HepG2 (cell line): ENCODE measurements around the gene C6orf62. TPM values are rescaled to one million over a fixed set of nuclear protein-coding genes. Genes with fewer than 3 reads are reported as not detected.

Source experiments
- ATAC-seq: fragments of 200-7000 bp; cut with Tn5 transposase; 3 replicates; pipeline ENCODE4 v1.9.1; 2020; ENCODE audit warnings: mild to moderate bottlenecking, moderate library complexity
- BruUV-seq: library from RNA; stranded (reverse); fragments of 400-500 nt; replicated peaks from 2 replicates; lab custom pipeline; 2021; lab: Mats Ljungman, UMichigan
- CTCF ChIA-PET: fragments of 300-600 bp; formaldehyde crosslinking; extraction: SDS; loops from one replicate; lab custom pipeline; 2021; ENCODE audit warnings: low total read pairs, inconsistent platforms, low intra/inter-chr PET ratio; lab: Yijun Ruan, JAX
- POLR2A ChIA-PET: fragments of 350-600 bp; sonication (Branson Sonifier 250); formaldehyde crosslinking; loops from one replicate; lab custom pipeline; 2020; ENCODE audit warnings: antibody characterized with exemption, inconsistent platforms; lab: Yijun Ruan, JAX
- DNase-seq: peaks from one replicate; pipeline ENCODE4 v3.0.0-alpha.2; 2015; ENCODE audit warnings: low spot score
- FAIRE-seq: peaks from 3 replicates; lab custom pipeline; 2011; peaks lifted over from hg19 to GRCh38; lab: Jason Lieb, UNC
- H2AFZ ChIP-seq: one replicate; pipeline ENCODE4 v1.6.1; 2011; ENCODE audit warnings: low read length, inconsistent platforms
- H3K27ac ChIP-seq: fragments of 300-600 bp; 3 replicates; pipeline ENCODE4 v1.8.0; 2011; ENCODE audit warnings: mixed run types, mild to moderate bottlenecking, mixed read lengths, low read length, inconsistent platforms; ENCODE audit not compliant: insufficient read depth; ENCODE audit errors: extremely low read length
- H3K27me3 ChIP-seq, 2 experiments: fragments of 200-600 bp in 1 of 2; 2 replicates in 1 of 2; 3 replicates in 1 of 2; pipeline versions ENCODE4 v1.6.0 to v1.8.0; 2011; ENCODE audit warnings: low read length in 2 of 2, mild to moderate bottlenecking in 2 of 2, moderate library complexity in 2 of 2, inconsistent platforms in 1 of 2; ENCODE audit not compliant: insufficient read depth in 2 of 2, control insufficient read depth in 1 of 2
- H3K36me3 ChIP-seq, 2 experiments: fragments of 200-600 bp in 1 of 2; replicated peaks in 1 of 2; 2 replicates in 1 of 2; 3 replicates in 1 of 2; pipeline versions ENCODE4 v1.5.1 to v1.8.0; 2011; ENCODE audit warnings: low read length in 2 of 2, inconsistent platforms in 1 of 2; ENCODE audit not compliant: insufficient read depth in 2 of 2, control insufficient read depth in 1 of 2
- H3K4me1 ChIP-seq: 2 replicates; pipeline ENCODE4 v1.5.1; 2012; ENCODE audit warnings: low read length, inconsistent platforms; ENCODE audit not compliant: insufficient read depth
- H3K4me2 ChIP-seq: 2 replicates; pipeline ENCODE4 v1.6.0; 2011; ENCODE audit warnings: low read depth, low read length, inconsistent platforms
- H3K4me3 ChIP-seq, 3 experiments: fragments of 200-600 bp in 1 of 3; sonication (generic), shearing (Covaris generic) in 1 of 3; replicated peaks in 1 of 3; 2 replicates each; pipeline ENCODE4 v1.5.1; 2011 to 2016; ENCODE audit warnings: low read length in 3 of 3, inconsistent platforms in 2 of 3, low read depth in 2 of 3, mild to moderate bottlenecking in 2 of 3, control low read depth in 1 of 3, mixed read lengths in 1 of 3; ENCODE audit not compliant: insufficient read depth in 1 of 3
- H3K79me2 ChIP-seq: one replicate; pipeline ENCODE4 v1.6.1; 2011; ENCODE audit warnings: low read length, inconsistent platforms; ENCODE audit not compliant: insufficient read depth
- H3K9ac ChIP-seq: 2 replicates; pipeline ENCODE4 v1.6.0; 2011; ENCODE audit warnings: mild to moderate bottlenecking, low read depth, low read length, inconsistent platforms; ENCODE audit not compliant: insufficient read depth
- H3K9me3 ChIP-seq: 2 replicates; pipeline ENCODE4 v1.5.1; 2012; ENCODE audit warnings: mild to moderate bottlenecking, low read length
- H4K20me1 ChIP-seq: 2 replicates; pipeline ENCODE4 v1.6.0; 2011; ENCODE audit warnings: inconsistent platforms, mild to moderate bottlenecking, low read length, moderate library complexity; ENCODE audit not compliant: insufficient read depth
- CREBL2 ChIP-seq: sonication (generic); formaldehyde crosslinking; IDR thresholded peaks from 2 replicates; pipeline ENCODE4 v1.8.1; 2023; ENCODE audit warnings: missing genetic modification reagents, mild to moderate bottlenecking, borderline replicate concordance
- GATAD2A ChIP-seq: IDR thresholded peaks from 2 replicates; pipeline ENCODE4 v1.6.1; 2016
- GFI1 ChIP-seq: sonication (generic); formaldehyde crosslinking; IDR thresholded peaks from 2 replicates; pipeline ENCODE4 v1.5.0; 2020; ENCODE audit warnings: missing genetic modification reagents, mild to moderate bottlenecking, borderline replicate concordance
- HNRNPLL ChIP-seq: fragments of 200-400 bp; formaldehyde crosslinking; IDR thresholded peaks from 2 replicates; pipeline ENCODE4 v1.6.1; 2017; ENCODE audit warnings: mild to moderate bottlenecking, low read depth, low read length; ENCODE audit not compliant: poor library complexity, severe bottlenecking
- JUNB ChIP-seq: sonication (generic); formaldehyde crosslinking; IDR thresholded peaks from 2 replicates; pipeline ENCODE4 v1.8.0; 2022; ENCODE audit warnings: missing genetic modification reagents, mild to moderate bottlenecking, borderline replicate concordance
- MAFK ChIP-seq, 2 experiments: IDR thresholded peaks in 1 of 2; conservative IDR thresholded peaks in 1 of 2; 2 replicates each; pipeline ENCODE4 v1.6.1; 2011; ENCODE audit warnings: improper control_type of control experiment in 2 of 2, low read length in 2 of 2
- REPIN1 ChIP-seq: sonication (generic); formaldehyde crosslinking; IDR thresholded peaks from 2 replicates; pipeline ENCODE4 v1.8.0; 2022; ENCODE audit warnings: missing genetic modification reagents, low read depth, mild to moderate bottlenecking, borderline replicate concordance
- SAP130 ChIP-seq: IDR thresholded peaks from 2 replicates; pipeline ENCODE4 v1.6.1; 2016; ENCODE audit warnings: low read depth
- SOX6 ChIP-seq, 2 experiments: fragments of 450-650 bp in 1 of 2; sonication (generic) in 1 of 2; formaldehyde crosslinking in 1 of 2; IDR thresholded peaks; 2 replicates each; pipeline versions ENCODE4 v1.4.0 to v1.6.1; 2017 to 2020; ENCODE audit warnings: antibody characterized with exemption in 1 of 2, mild to moderate bottlenecking in 1 of 2, missing genetic modification reagents in 1 of 2
- SP2 ChIP-seq: sonication (generic); formaldehyde crosslinking; IDR thresholded peaks from 2 replicates; pipeline ENCODE4 v1.5.1; 2020; ENCODE audit warnings: mild to moderate bottlenecking, missing genetic modification reagents
- TOPORS ChIP-seq: sonication (generic); formaldehyde crosslinking; IDR thresholded peaks from 2 replicates; pipeline ENCODE4 v1.8.0; 2023; ENCODE audit warnings: mild to moderate bottlenecking, missing genetic modification reagents
- U2AF1 ChIP-seq: fragments of 200-400 bp; formaldehyde crosslinking; optimal IDR thresholded peaks from 2 replicates; pipeline ENCODE3; 2017; ENCODE audit warnings: mild to moderate bottlenecking, low read depth, low read length
- ZNF503 ChIP-seq: sonication (generic); formaldehyde crosslinking; IDR thresholded peaks from 2 replicates; pipeline ENCODE4 v1.4.0; 2020; ENCODE audit warnings: missing genetic modification reagents
- ZNF567 ChIP-seq: sonication (generic); formaldehyde crosslinking; IDR thresholded peaks from 2 replicates; pipeline ENCODE4 v1.8.1; 2023; ENCODE audit warnings: mild to moderate bottlenecking, missing genetic modification reagents, borderline replicate concordance
- ZNF569 ChIP-seq: sonication (generic); formaldehyde crosslinking; IDR thresholded peaks from 2 replicates; pipeline ENCODE4 v1.5.0; 2020; ENCODE audit warnings: mild to moderate bottlenecking, missing genetic modification reagents, moderate library complexity, borderline replicate concordance
- ZNF781 ChIP-seq: sonication (generic); formaldehyde crosslinking; IDR thresholded peaks from 2 replicates; pipeline ENCODE4 v1.5.1; 2020; ENCODE audit warnings: borderline replicate concordance, mild to moderate bottlenecking, missing genetic modification reagents; ENCODE audit errors: not compliant biosample characterization
- WGBS: methylation state at CpG from one replicate; pipeline ENCODE4 v1.1.6; 2017; ENCODE audit warnings: low lambda C conversion rate; 5-methylcytosine and 5-hydroxymethylcytosine counted together
- in situ Hi-C: cut with HindIII; loops from 2 replicates; pipeline ENCODE4 v1.10.0; 2017; ENCODE audit warnings: low pct_unique_long_range_greater_than_20kb; ENCODE audit not compliant: extremely low pct_ligation_motif_present
- intact Hi-C: fragments of 100-400 bp; cut with micrococcal nuclease; formaldehyde crosslinking; loops from one replicate; pipeline ENCODE4 v1.10.0; 2022; ENCODE audit not compliant: unreplicated experiment
- polyA plus RNA-seq, 8 experiments: library from polyadenylated mRNA; depleted of rRNA in 3 of 8; stranded (reverse) in 7 of 8; unstranded in 1 of 8; fragments of >200 nt; fragmentation: Illumina TruSeq in 4 of 8; extraction: Trizol in 4 of 8; gene quantifications; 2 replicates each; pipeline versions ENCODE4 v1.2.1 to v1.2.3, GENCODE V29; 2011 to 2016; ENCODE audit warnings: low read depth in 4 of 8, missing spikeins in 1 of 8, mixed read lengths in 1 of 8; ENCODE audit not compliant: insufficient read depth in 1 of 8
- total RNA-seq, 5 experiments: library from RNA; depleted of rRNA; stranded (reverse); fragments of >200 nt; fragmentation: Illumina TruSeq; extraction: Trizol; gene quantifications; 2 replicates each; pipeline ENCODE4 v1.2.3, GENCODE V29; 2016; ENCODE audit warnings: low read depth in 1 of 5
- TF ChIP-seq, protein P1 (sequence below): sonication (generic); formaldehyde crosslinking; IDR thresholded peaks from 2 replicates; pipeline ENCODE4 v1.4.0; 2020; ENCODE audit warnings: missing genetic modification reagents

C6orf62 gene
- total and polyA plus RNA-seq, 2 of the 13 experiments (the other 11 are each of a cell fraction or from before 2014, with no cell fraction given) = 54.8 to 90.4 TPM

- WGBS = under 1% methylated on average over 26 of the region's 26 CpGs
- H3K4me3 ChIP-seq = peak overlapping the region; percentile 82 to 95 (median 83)
- H3K36me3 ChIP-seq = peaks cover 2 to 10% of the 10 kb centered on the region in 2 experiments; a peak in 2 of 5 replicates
- H3K27me3 ChIP-seq = no peaks in the 10 kb centered on the region; a peak in 1 of 5 replicates
- H3K4me1 ChIP-seq = peaks cover 64% of the 10 kb centered on the region
- H3K79me2 ChIP-seq = peaks cover 40% of the 10 kb centered on the region
- peaks cover 10% of the 10 kb centered on the region for H3K9me3 ChIP-seq
- H3K27ac ChIP-seq = peak overlapping the region; percentile 95
- intact Hi-C loops = loop anchor here (2.0 to 5.0 kb wide), 3 partner anchors 29 to 169 kb away; no protein-coding TSS in a partner anchor
- CTCF ChIA-PET = no interaction called here
- H3K4me2 ChIP-seq = peak overlapping the region; percentile 78
- no peak for DNase-seq
- FAIRE-seq = no peak
- H4K20me1 ChIP-seq = 0 out of 2 replicates have a peak, but pooled peaks cover 4% of the 10 kb centered on the region
- H3K9ac ChIP-seq = peak overlapping the region; percentile 88
- BruUV-seq = TSS peak; percentile 60
- in situ Hi-C loops = no loop called here
- ATAC-seq = peak; percentile 71
- peak overlapping the region; percentile 38 for H2AFZ ChIP-seq
- POLR2A ChIA-PET = interaction anchor here (0.7 to 3.1 kb wide), 20 partner anchors 11 to 263 kb away, joined by 3 to 22 read pairs (median 5); partner anchors contain the start of genes ALDH5A1, C6orf62, GMNN and KIAA0319
- no peak for TF ChIP-seq MAFK (conservative IDR thresholded peaks at IDR 0.05 in 1 of 2, IDR thresholded peaks at IDR 0.05 in 1 of 2; ENCODE audit: low read length in 2 of 2)
- no peak for TF ChIP-seq GFI1
- 0 out of 2 replicates have a peak, but pooled peaks have one; percentile 53 for TF ChIP-seq ZNF567 (CRISPR knock-in tag)
- TF ChIP-seq CREBL2 (CRISPR knock-in tag) = 0 out of 2 replicates have a peak, but pooled peaks have one; percentile 30
- TF ChIP-seq ZNF569 (CRISPR knock-in tag) = 0 out of 2 replicates have a peak, but pooled peaks have one; percentile 3
- peak; percentile 23 for TF ChIP-seq U2AF1
- TF ChIP-seq, protein P1, sequence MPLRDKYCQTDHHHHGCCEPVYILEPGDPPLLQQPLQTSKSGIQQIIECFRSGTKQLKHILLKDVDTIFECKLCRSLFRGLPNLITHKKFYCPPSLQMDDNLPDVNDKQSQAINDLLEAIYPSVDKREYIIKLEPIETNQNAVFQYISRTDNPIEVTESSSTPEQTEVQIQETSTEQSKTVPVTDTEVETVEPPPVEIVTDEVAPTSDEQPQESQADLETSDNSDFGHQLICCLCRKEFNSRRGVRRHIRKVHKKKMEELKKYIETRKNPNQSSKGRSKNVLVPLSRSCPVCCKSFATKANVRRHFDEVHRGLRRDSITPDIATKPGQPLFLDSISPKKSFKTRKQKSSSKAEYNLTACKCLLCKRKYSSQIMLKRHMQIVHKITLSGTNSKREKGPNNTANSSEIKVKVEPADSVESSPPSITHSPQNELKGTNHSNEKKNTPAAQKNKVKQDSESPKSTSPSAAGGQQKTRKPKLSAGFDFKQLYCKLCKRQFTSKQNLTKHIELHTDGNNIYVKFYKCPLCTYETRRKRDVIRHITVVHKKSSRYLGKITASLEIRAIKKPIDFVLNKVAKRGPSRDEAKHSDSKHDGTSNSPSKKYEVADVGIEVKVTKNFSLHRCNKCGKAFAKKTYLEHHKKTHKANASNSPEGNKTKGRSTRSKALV (CRISPR knock-in tag) = peak; percentile 49; the same call in 1 of the 2 replicates
- TF ChIP-seq REPIN1 (CRISPR knock-in tag) = peak; percentile 5; the same call in 1 of the 2 replicates
- TF ChIP-seq TOPORS (CRISPR knock-in tag) = no peak
- TF ChIP-seq GATAD2A (CRISPR knock-in tag) = no peak
- TF ChIP-seq ZNF503 (CRISPR knock-in tag) = no peak
- TF ChIP-seq JUNB (CRISPR knock-in tag) = no peak
- no peak for TF ChIP-seq SP2 (CRISPR knock-in tag)
- no peak for TF ChIP-seq SAP130
- TF ChIP-seq SOX6 (IDR thresholded peaks at IDR 0.05) = no peak
- no peak for TF ChIP-seq SOX6 (CRISPR knock-in tag; IDR thresholded peaks at IDR 0.05)
- TF ChIP-seq HNRNPLL = peak; percentile 80
- TF ChIP-seq ZNF781 = no peak
These were observed 52.8 kb downstream of the C6orf62 start for GRCh38 chr6:24666097-24666640.
